ENCODE results near the gene SNTG2.

SNTG2 gene

GRCh38 chr2:1341404-1342120 lies 390.9 kb downstream of the SNTG2 start:
- TF ChIP-seq TAF1 (IDR thresholded peaks at IDR 0.05; ENCODE audit: borderline replicate concordance, low read depth, low read length) = no peak
- no peak for TF ChIP-seq POLR2A (IDR thresholded peaks at IDR 0.05; ENCODE audit: low read depth, low read length)
- no peak for TF ChIP-seq POLR2AphosphoS5 (IDR thresholded peaks at IDR 0.05; ENCODE audit: low read depth, low read length)
- no peak for FAIRE-seq
- DNase-seq (ENCODE audit: insufficient read length) = no peak

DNA sequence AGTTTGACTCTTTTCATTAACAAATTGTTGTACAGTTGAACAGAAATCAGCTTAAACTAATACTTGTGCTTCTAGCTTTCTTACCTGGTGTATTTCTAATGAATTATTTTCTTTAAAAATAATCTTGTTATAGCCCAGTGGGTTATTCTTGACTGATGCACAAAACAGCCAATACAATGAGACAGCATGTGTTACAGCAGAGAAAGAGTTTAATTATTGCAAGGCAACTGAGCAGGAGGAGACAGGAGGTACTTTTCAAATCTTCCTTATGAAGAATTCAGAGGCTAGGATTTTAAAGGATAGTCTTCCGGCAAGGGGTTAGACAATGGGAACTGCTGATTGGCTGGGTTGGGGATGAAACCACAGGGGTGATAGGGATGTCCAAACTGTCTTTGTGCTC lies 398.1 kb downstream of the SNTG2 start:
- FAIRE-seq = no peak
- no peak for TF ChIP-seq POLR2A (IDR thresholded peaks at IDR 0.05; ENCODE audit: low read depth, low read length)
- TF ChIP-seq POLR2AphosphoS5 (IDR thresholded peaks at IDR 0.05; ENCODE audit: low read depth, low read length) = no peak
- TF ChIP-seq TAF1 (IDR thresholded peaks at IDR 0.05; ENCODE audit: borderline replicate concordance, low read depth, low read length) = no peak
- DNase-seq (ENCODE audit: insufficient read length) = no peak

GRCh38 chr2:1350111-1350510 lies 399.5 kb downstream of the SNTG2 start:
- TF ChIP-seq POLR2A (IDR thresholded peaks at IDR 0.05; ENCODE audit: low read depth, low read length) = no peak
- TF ChIP-seq TAF1 (IDR thresholded peaks at IDR 0.05; ENCODE audit: borderline replicate concordance, low read depth, low read length) = no peak
- TF ChIP-seq POLR2AphosphoS5 (IDR thresholded peaks at IDR 0.05; ENCODE audit: low read depth, low read length) = no peak
- FAIRE-seq (no peak), DNase-seq (ENCODE audit: insufficient read length) (no peak)

- DNase-seq (ENCODE audit: insufficient read length) (no peak), FAIRE-seq (no peak)
- TF ChIP-seq POLR2AphosphoS5 (IDR thresholded peaks at IDR 0.05; ENCODE audit: low read depth, low read length) (no peak), POLR2A (IDR thresholded peaks at IDR 0.05; ENCODE audit: low read depth, low read length) (no peak), TAF1 (IDR thresholded peaks at IDR 0.05; ENCODE audit: borderline replicate concordance, low read depth, low read length) (no peak)
Measured at GRCh38 chr2:1353124-1353523, 402.5 kb downstream of the SNTG2 start.

DNA sequence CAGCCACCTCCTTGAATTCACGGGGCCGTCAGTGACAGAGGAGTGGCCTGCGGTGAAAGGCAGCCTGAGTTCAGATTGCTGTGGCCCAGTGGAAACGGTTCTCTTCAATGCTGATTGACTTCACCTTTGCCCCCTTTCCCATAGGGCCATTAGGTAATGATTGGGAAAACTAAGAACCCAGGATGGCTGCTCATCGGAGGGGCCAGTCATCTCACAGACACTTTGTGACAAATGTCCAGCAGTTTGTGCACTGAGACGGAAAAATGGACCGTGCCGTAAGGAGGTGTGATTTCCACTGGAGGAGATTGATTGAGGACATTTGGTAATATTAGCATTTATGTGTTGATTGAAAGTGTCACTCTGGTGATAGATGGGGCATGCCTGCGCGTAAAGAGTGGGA lies 402.9 kb downstream of the SNTG2 start:
- TF ChIP-seq POLR2AphosphoS5 (IDR thresholded peaks at IDR 0.05; ENCODE audit: low read depth, low read length) (no peak), TAF1 (IDR thresholded peaks at IDR 0.05; ENCODE audit: borderline replicate concordance, low read depth, low read length) (no peak), POLR2A (IDR thresholded peaks at IDR 0.05; ENCODE audit: low read depth, low read length) (no peak)
- no peak for DNase-seq (ENCODE audit: insufficient read length)
- no peak for FAIRE-seq

GRCh38 chr2:1360144-1360543 lies 409.5 kb downstream of the SNTG2 start:
- TF ChIP-seq POLR2A (IDR thresholded peaks at IDR 0.05; ENCODE audit: low read depth, low read length) (no peak), TAF1 (IDR thresholded peaks at IDR 0.05; ENCODE audit: borderline replicate concordance, low read depth, low read length) (no peak), POLR2AphosphoS5 (IDR thresholded peaks at IDR 0.05; ENCODE audit: low read depth, low read length) (no peak)
- FAIRE-seq (no peak), DNase-seq (ENCODE audit: insufficient read length) (no peak)

DNA sequence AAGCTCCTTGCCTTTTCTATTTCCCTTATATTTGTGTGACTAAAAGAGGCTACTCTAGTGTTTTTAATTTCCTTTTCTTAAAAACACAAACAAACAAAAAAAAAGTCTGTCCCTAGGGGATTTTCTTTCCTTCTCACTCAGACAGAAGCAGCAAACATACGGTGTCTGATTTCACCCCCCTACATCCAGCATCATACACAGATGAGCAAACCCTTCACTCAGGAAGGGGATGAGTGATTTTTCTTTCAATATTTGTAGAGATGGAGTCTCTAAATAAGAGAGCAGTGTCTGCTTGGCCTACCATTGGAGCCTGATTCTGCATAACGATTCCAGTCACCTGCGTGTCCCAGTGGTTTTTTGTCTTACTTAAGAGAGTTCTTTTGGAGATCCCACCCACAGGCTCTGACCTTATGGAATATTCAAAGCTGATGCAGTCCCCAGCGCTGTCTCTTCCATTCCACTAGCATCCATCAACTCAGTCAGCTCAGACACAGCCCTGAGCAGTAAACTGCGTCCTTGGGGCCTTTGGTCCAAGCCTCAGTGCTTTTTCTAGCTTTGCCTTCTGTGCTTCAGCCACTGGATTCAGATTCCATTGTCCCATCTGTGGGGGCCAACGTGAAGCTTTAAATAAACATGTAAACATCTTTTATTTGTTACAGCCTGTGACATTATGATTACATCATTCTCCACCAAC lies 410.1 kb downstream of the SNTG2 start:
- no peak for DNase-seq (ENCODE audit: insufficient read length)
- TF ChIP-seq POLR2AphosphoS5 (IDR thresholded peaks at IDR 0.05; ENCODE audit: low read depth, low read length) (no peak), POLR2A (IDR thresholded peaks at IDR 0.05; ENCODE audit: low read depth, low read length) (no peak), TAF1 (IDR thresholded peaks at IDR 0.05; ENCODE audit: borderline replicate concordance, low read depth, low read length) (no peak)
- FAIRE-seq = no peak

- no peak for FAIRE-seq
- DNase-seq (ENCODE audit: insufficient read length) = no peak
- TF ChIP-seq POLR2A (IDR thresholded peaks at IDR 0.05; ENCODE audit: low read depth, low read length) (no peak), POLR2AphosphoS5 (IDR thresholded peaks at IDR 0.05; ENCODE audit: low read depth, low read length) (no peak), TAF1 (IDR thresholded peaks at IDR 0.05; ENCODE audit: borderline replicate concordance, low read depth, low read length) (no peak)
Measured at GRCh38 chr2:1363367-1363766, 412.7 kb downstream of the SNTG2 start.

GRCh38 chr2:1366546-1367134 lies 416.0 kb downstream of the SNTG2 start:
- TF ChIP-seq POLR2AphosphoS5 (IDR thresholded peaks at IDR 0.05; ENCODE audit: low read depth, low read length) = no peak
- no peak for TF ChIP-seq POLR2A (IDR thresholded peaks at IDR 0.05; ENCODE audit: low read depth, low read length)
- no peak for TF ChIP-seq TAF1 (IDR thresholded peaks at IDR 0.05; ENCODE audit: borderline replicate concordance, low read depth, low read length)
- DNase-seq (ENCODE audit: insufficient read length) (no peak), FAIRE-seq (no peak)

DNA sequence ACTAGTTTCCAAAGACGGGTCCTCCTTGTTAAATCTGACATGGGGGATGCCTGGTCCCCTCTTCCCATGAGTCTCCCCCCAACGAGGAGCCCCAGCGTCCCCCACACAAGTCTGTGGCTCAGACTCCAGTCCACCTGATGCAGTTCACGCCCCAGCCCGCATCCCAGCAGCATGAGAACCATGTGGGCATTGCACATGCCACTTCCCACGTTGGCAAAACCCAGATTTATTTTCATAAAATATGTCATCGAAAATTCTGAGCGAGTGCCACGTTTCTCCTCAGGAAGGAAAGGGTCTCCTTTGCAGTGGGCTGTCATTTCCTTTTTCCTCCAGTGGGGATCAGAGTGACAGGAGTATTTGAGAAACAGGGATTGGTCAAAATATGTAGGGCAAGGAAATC lies 417.0 kb downstream of the SNTG2 start:
- FAIRE-seq (no peak), DNase-seq (ENCODE audit: insufficient read length) (no peak)
- no peak for TF ChIP-seq TAF1 (IDR thresholded peaks at IDR 0.05; ENCODE audit: borderline replicate concordance, low read depth, low read length)
- TF ChIP-seq POLR2AphosphoS5 (IDR thresholded peaks at IDR 0.05; ENCODE audit: low read depth, low read length) = no peak
- TF ChIP-seq POLR2A (IDR thresholded peaks at IDR 0.05; ENCODE audit: low read depth, low read length) = no peak

- DNase-seq (ENCODE audit: insufficient read length) (no peak), FAIRE-seq (no peak)
- TF ChIP-seq TAF1 (IDR thresholded peaks at IDR 0.05; ENCODE audit: borderline replicate concordance, low read depth, low read length) (no peak), POLR2A (IDR thresholded peaks at IDR 0.05; ENCODE audit: low read depth, low read length) (no peak), POLR2AphosphoS5 (IDR thresholded peaks at IDR 0.05; ENCODE audit: low read depth, low read length) (no peak)
Measured at GRCh38 chr2:1369905-1370304, 419.3 kb downstream of the SNTG2 start.

GRCh38 chr2:1370461-1370860 lies 419.8 kb downstream of the SNTG2 start:
- DNase-seq (ENCODE audit: insufficient read length) (no peak), FAIRE-seq (no peak)
- TF ChIP-seq POLR2AphosphoS5 (IDR thresholded peaks at IDR 0.05; ENCODE audit: low read depth, low read length) (no peak), POLR2A (IDR thresholded peaks at IDR 0.05; ENCODE audit: low read depth, low read length) (no peak), TAF1 (IDR thresholded peaks at IDR 0.05; ENCODE audit: borderline replicate concordance, low read depth, low read length) (no peak)
